ENCODE measurements around the gene KRTAP5-2.

Gene KRTAP5-2

GRCh38 chr11:1561266-1561665 is 36.8 kb downstream of the KRTAP5-2 start:
- Histone ChIP-seq H3K4me2 (ENCODE audit: low read length) (no peak overlapping the region), H2BK5ac (ENCODE audit: low read length) (no peak overlapping the region), H2BK15ac (replicated peaks; ENCODE audit: low read depth) (no peak overlapping the region), H4K8ac (ENCODE audit: low read depth, low read length) (no peak overlapping the region), H2AK5ac (ENCODE audit: low read length) (no peak overlapping the region), H3K18ac (ENCODE audit: low read length) (no peak overlapping the region), H3K79me1 (ENCODE audit: low read length) (no peaks in the 10 kb centered on the region), H3K79me2 (ENCODE audit: control insufficient read depth, insufficient read depth, low read length) (no peaks in the 10 kb centered on the region), H3K56ac (ENCODE audit: low read length) (no peak overlapping the region), H4K5ac (ENCODE audit: low read length) (no peak overlapping the region), H3K4ac (ENCODE audit: low read depth, low read length) (no peak overlapping the region), H3K9ac (ENCODE audit: low read length) (no peak overlapping the region), H3K4me1 (ENCODE audit: control insufficient read depth, low read depth, low read length) (no peaks in the 10 kb centered on the region), H3K36me3 (ENCODE audit: control insufficient read depth, insufficient read depth, low read length) (no peaks in the 10 kb centered on the region), H3K4me3 (ENCODE audit: low read length) (no peak overlapping the region), H3K27ac (ENCODE audit: low read depth, low read length) (no peak overlapping the region), H2BK120ac (ENCODE audit: low read depth, low read length) (no peak overlapping the region), H3K23ac (ENCODE audit: low read length) (no peak overlapping the region), H3K27me3 (ENCODE audit: insufficient read depth, low read length, poor library complexity) (peaks cover 6% of the 10 kb centered on the region)
- DNase-seq, result no peak
- WGBS (ENCODE audit: extremely low coverage, insufficient coverage, low lambda C conversion rate), result no CpG with 5 or more reads among the region's 17 CpGs

GRCh38 chr11:1560649-1561251 is 37.3 kb downstream of the KRTAP5-2 start:
- H3K36me3 ChIP-seq (ENCODE audit: control insufficient read depth, insufficient read depth, low read length), result no peaks in the 10 kb centered on the region
- H3K9ac ChIP-seq (ENCODE audit: low read length), result no peak overlapping the region
- no peak for DNase-seq
- no peak overlapping the region for H3K27ac ChIP-seq (ENCODE audit: low read depth, low read length)
- H3K18ac ChIP-seq (ENCODE audit: low read length), result no peak overlapping the region
- WGBS (ENCODE audit: extremely low coverage, insufficient coverage, low lambda C conversion rate), result no CpG with 5 or more reads among the region's 8 CpGs
- no peak overlapping the region for H2BK120ac ChIP-seq (ENCODE audit: low read depth, low read length)
- H2BK15ac ChIP-seq (replicated peaks; ENCODE audit: low read depth), result no peak overlapping the region
- H4K5ac ChIP-seq (ENCODE audit: low read length), result no peak overlapping the region
- H3K23ac ChIP-seq (ENCODE audit: low read length), result no peak overlapping the region
- H4K8ac ChIP-seq (ENCODE audit: low read depth, low read length), result no peak overlapping the region
- H3K79me1 ChIP-seq (ENCODE audit: low read length), result no peaks in the 10 kb centered on the region
- H3K4me3 ChIP-seq (ENCODE audit: low read length), result no peak overlapping the region
- no peak overlapping the region for H2AK5ac ChIP-seq (ENCODE audit: low read length)
- H3K56ac ChIP-seq (ENCODE audit: low read length), result no peak overlapping the region
- H3K79me2 ChIP-seq (ENCODE audit: control insufficient read depth, insufficient read depth, low read length), result no peaks in the 10 kb centered on the region
- no peak overlapping the region for H3K4me2 ChIP-seq (ENCODE audit: low read length)
- no peak overlapping the region for H2BK5ac ChIP-seq (ENCODE audit: low read length)
- H3K27me3 ChIP-seq (ENCODE audit: insufficient read depth, low read length, poor library complexity), result peaks cover 6% of the 10 kb centered on the region
- no peak overlapping the region for H3K4ac ChIP-seq (ENCODE audit: low read depth, low read length)
- H3K4me1 ChIP-seq (ENCODE audit: control insufficient read depth, low read depth, low read length), result no peaks in the 10 kb centered on the region

GRCh38 chr11:1560002-1560648 is 38.0 kb downstream of the KRTAP5-2 start:
- Histone ChIP-seq H3K18ac (ENCODE audit: low read length) (no peak overlapping the region), H3K56ac (ENCODE audit: low read length) (no peak overlapping the region), H3K4me1 (ENCODE audit: control insufficient read depth, low read depth, low read length) (no peaks in the 10 kb centered on the region), H2BK120ac (ENCODE audit: low read depth, low read length) (no peak overlapping the region), H3K79me2 (ENCODE audit: control insufficient read depth, insufficient read depth, low read length) (no peaks in the 10 kb centered on the region), H3K27ac (ENCODE audit: low read depth, low read length) (no peak overlapping the region), H3K36me3 (ENCODE audit: control insufficient read depth, insufficient read depth, low read length) (no peaks in the 10 kb centered on the region), H2AK5ac (ENCODE audit: low read length) (no peak overlapping the region), H3K4me3 (ENCODE audit: low read length) (no peak overlapping the region), H3K79me1 (ENCODE audit: low read length) (no peaks in the 10 kb centered on the region), H3K9ac (ENCODE audit: low read length) (no peak overlapping the region), H3K4ac (ENCODE audit: low read depth, low read length) (no peak overlapping the region), H2BK15ac (replicated peaks; ENCODE audit: low read depth) (no peak overlapping the region), H4K8ac (ENCODE audit: low read depth, low read length) (no peak overlapping the region), H4K5ac (ENCODE audit: low read length) (no peak overlapping the region), H2BK5ac (ENCODE audit: low read length) (no peak overlapping the region), H3K27me3 (ENCODE audit: insufficient read depth, low read length, poor library complexity) (peaks cover 9% of the 10 kb centered on the region), H3K4me2 (ENCODE audit: low read length) (no peak overlapping the region), H3K23ac (ENCODE audit: low read length) (no peak overlapping the region)
- WGBS (ENCODE audit: extremely low coverage, insufficient coverage, low lambda C conversion rate), result no CpG with 5 or more reads among the region's 15 CpGs
- no peak for DNase-seq

- WGBS (ENCODE audit: extremely low coverage, insufficient coverage, low lambda C conversion rate), result no CpG with 5 or more reads among the region's 29 CpGs
- DNase-seq, result peak; percentile 53
- no peak overlapping the region for H3K4me3 ChIP-seq (ENCODE audit: low read length)
These were observed 38.8 kb downstream of the KRTAP5-2 start for GRCh38 chr11:1559111-1559951.

GRCh38 chr11:1558775-1559110 is 39.4 kb downstream of the KRTAP5-2 start:
- Histone ChIP-seq H2BK5ac (ENCODE audit: low read length) (no peak overlapping the region), H3K4ac (ENCODE audit: low read depth, low read length) (no peak overlapping the region), H3K4me1 (ENCODE audit: control insufficient read depth, low read depth, low read length) (no peaks in the 10 kb centered on the region), H3K36me3 (ENCODE audit: control insufficient read depth, insufficient read depth, low read length) (no peaks in the 10 kb centered on the region), H3K56ac (ENCODE audit: low read length) (no peak overlapping the region), H3K4me3 (ENCODE audit: low read length) (no peak overlapping the region), H4K5ac (ENCODE audit: low read length) (no peak overlapping the region), H3K27me3 (ENCODE audit: insufficient read depth, low read length, poor library complexity) (peaks cover 11% of the 10 kb centered on the region), H4K8ac (ENCODE audit: low read depth, low read length) (no peak overlapping the region), H3K23ac (ENCODE audit: low read length) (no peak overlapping the region), H3K27ac (ENCODE audit: low read depth, low read length) (no peak overlapping the region), H3K4me2 (ENCODE audit: low read length) (no peak overlapping the region), H2BK15ac (replicated peaks; ENCODE audit: low read depth) (no peak overlapping the region), H2AK5ac (ENCODE audit: low read length) (no peak overlapping the region), H3K18ac (ENCODE audit: low read length) (no peak overlapping the region), H3K79me2 (ENCODE audit: control insufficient read depth, insufficient read depth, low read length) (no peaks in the 10 kb centered on the region), H3K79me1 (ENCODE audit: low read length) (no peaks in the 10 kb centered on the region), H3K9ac (ENCODE audit: low read length) (no peak overlapping the region), H2BK120ac (ENCODE audit: low read depth, low read length) (no peak overlapping the region)
- no CpG with 5 or more reads among the region's 12 CpGs for WGBS (ENCODE audit: extremely low coverage, insufficient coverage, low lambda C conversion rate)
- no peak for DNase-seq

More at GRCh38 chr11:1559111-1559951, 38.8 kb downstream of the KRTAP5-2 start:
- H3K4me1 ChIP-seq (ENCODE audit: control insufficient read depth, low read depth, low read length), result no peaks in the 10 kb centered on the region
- H3K79me2 ChIP-seq (ENCODE audit: control insufficient read depth, insufficient read depth, low read length), result no peaks in the 10 kb centered on the region
- no peak overlapping the region for H4K8ac ChIP-seq (ENCODE audit: low read depth, low read length)
- no peak overlapping the region for H3K9ac ChIP-seq (ENCODE audit: low read length)
- no peak overlapping the region for H2BK5ac ChIP-seq (ENCODE audit: low read length)
- H3K18ac ChIP-seq (ENCODE audit: low read length), result no peak overlapping the region
- no peaks in the 10 kb centered on the region for H3K36me3 ChIP-seq (ENCODE audit: control insufficient read depth, insufficient read depth, low read length)
- no peak overlapping the region for H3K27ac ChIP-seq (ENCODE audit: low read depth, low read length)
- H3K27me3 ChIP-seq (ENCODE audit: insufficient read depth, low read length, poor library complexity), result peaks cover 9% of the 10 kb centered on the region
- H4K5ac ChIP-seq (ENCODE audit: low read length), result no peak overlapping the region
- H2AK5ac ChIP-seq (ENCODE audit: low read length), result no peak overlapping the region
- H2BK15ac ChIP-seq (replicated peaks; ENCODE audit: low read depth), result no peak overlapping the region
- no peak overlapping the region for H3K4me2 ChIP-seq (ENCODE audit: low read length)
- no peak overlapping the region for H3K56ac ChIP-seq (ENCODE audit: low read length)
- no peak overlapping the region for H3K23ac ChIP-seq (ENCODE audit: low read length)
- no peak overlapping the region for H3K4ac ChIP-seq (ENCODE audit: low read depth, low read length)
- no peak overlapping the region for H2BK120ac ChIP-seq (ENCODE audit: low read depth, low read length)
- H3K79me1 ChIP-seq (ENCODE audit: low read length), result no peaks in the 10 kb centered on the region

Measured in mesendoderm (in vitro differentiated cells).